GM10248 (cell line): ENCODE results near the gene VCAN.

Experiments
- CTCF ChIA-PET: fragments of 300-600 bp; sonication (Branson Sonifier 250); formaldehyde crosslinking; extraction: SDS; loops from one replicate; lab custom pipeline; 2021; ENCODE audit warnings: antibody characterized with exemption; lab: Yijun Ruan, JAX
- POLR2A ChIA-PET: fragments of 350-650 bp; sonication (Branson Sonifier 250); formaldehyde crosslinking; extraction: SDS; loops from one replicate; lab custom pipeline; 2020; ENCODE audit warnings: antibody characterized with exemption; lab: Yijun Ruan, JAX
- DNase-seq: peaks from one replicate; pipeline ENCODE4 v3.0.0; 2012; ENCODE audit errors: extremely low spot score
- CTCF ChIP-seq: IDR thresholded peaks from 2 replicates; pipeline ENCODE4 v1.5.1; 2012; ENCODE audit warnings: mild to moderate bottlenecking, low read depth; ENCODE audit errors: extremely low read depth, missing control alignments, control extremely low read depth

The VCAN gene

GRCh38 chr5:83488821-83489220 is 17.3 kb downstream of the VCAN start:
- POLR2A ChIA-PET: no interaction called here
- CTCF ChIA-PET: interaction anchor here (1.5 kb wide), 1 partner anchor 9 kb away, joined by 3 read pairs; no protein-coding TSS in a partner anchor
- no peak for TF ChIP-seq CTCF
- DNase-seq: no peak

- DNase-seq: no peak
- ChIA-PET CTCF (no interaction called here), POLR2A (no interaction called here)
- no peak for TF ChIP-seq CTCF
Measured at GRCh38 chr5:83490203-83490602, 18.7 kb downstream of the VCAN start.

- ChIA-PET CTCF (interaction anchor here (1.1 to 1.2 kb wide), 2 partner anchors 10 to 17 kb away, joined by 3 read pairs; no protein-coding TSS in a partner anchor), POLR2A (no interaction called here)
- no peak for DNase-seq
- TF ChIP-seq CTCF: no peak
Measured at GRCh38 chr5:83492331-83492730, 20.8 kb downstream of the VCAN start.

GRCh38 chr5:83493644-83494043 is 22.1 kb downstream of the VCAN start:
- DNase-seq: no peak
- TF ChIP-seq CTCF: no peak
- ChIA-PET POLR2A (no interaction called here), CTCF (no interaction called here)

- ChIA-PET CTCF (interaction anchor here (1.0 to 1.8 kb wide), 3 partner anchors 9 to 15 kb away, joined by 3 to 5 read pairs (median 4); no protein-coding TSS in a partner anchor), POLR2A (interaction anchor here (0.5 kb wide), 1 partner anchor 34 kb away, joined by 3 read pairs; no protein-coding TSS in a partner anchor)
- no peak for TF ChIP-seq CTCF
- DNase-seq: no peak
Measured at GRCh38 chr5:83494087-83494620, 22.6 kb downstream of the VCAN start.

- CTCF ChIA-PET: interaction anchor here (1.0 to 1.8 kb wide), 3 partner anchors 9 to 15 kb away, joined by 3 to 5 read pairs (median 4); no protein-coding TSS in a partner anchor
- DNase-seq: no peak
- POLR2A ChIA-PET: interaction anchor here (0.5 kb wide), 1 partner anchor 34 kb away, joined by 3 read pairs; no protein-coding TSS in a partner anchor
- TF ChIP-seq CTCF: no peak
Measured at GRCh38 chr5:83494666-83495065, 23.1 kb downstream of the VCAN start.

- DNase-seq: no peak
- ChIA-PET POLR2A (no interaction called here), CTCF (interaction anchor here (1.5 kb wide), 1 partner anchor 13 kb away, joined by 3 read pairs; no protein-coding TSS in a partner anchor)
- no peak for TF ChIP-seq CTCF
Measured at GRCh38 chr5:83496626-83497025, 25.1 kb downstream of the VCAN start.
